Measurements from ENCODE around the gene MRPS25. TPM values are rescaled to one million over a fixed set of nuclear protein-coding genes. Genes with fewer than 3 reads are reported as not detected.

The MRPS25 gene
- total RNA-seq, 1 experiment from 2014 or later: 69.7 TPM

GRCh38 chr3:15079091-15079490 lies 14.0 kb upstream of the MRPS25 start (continued):
- no peak for TF ChIP-seq ZNF281 (CRISPR knock-in tag; IDR thresholded peaks at IDR 0.05)
- TF ChIP-seq ZNF121 (CRISPR knock-in tag; IDR thresholded peaks at IDR 0.05): no peak
- TF ChIP-seq, protein P1, sequence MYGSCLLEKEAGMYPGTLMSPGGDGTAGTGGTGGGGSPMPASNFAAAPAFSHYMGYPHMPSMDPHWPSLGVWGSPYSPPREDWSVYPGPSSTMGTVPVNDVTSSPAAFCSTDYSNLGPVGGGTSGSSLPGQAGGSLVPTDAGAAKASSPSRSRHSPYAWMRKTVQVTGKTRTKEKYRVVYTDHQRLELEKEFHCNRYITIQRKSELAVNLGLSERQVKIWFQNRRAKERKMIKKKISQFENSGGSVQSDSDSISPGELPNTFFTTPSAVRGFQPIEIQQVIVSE (CRISPR knock-in tag; IDR thresholded peaks at IDR 0.05; ENCODE audit: borderline replicate concordance): no peak

DNA sequence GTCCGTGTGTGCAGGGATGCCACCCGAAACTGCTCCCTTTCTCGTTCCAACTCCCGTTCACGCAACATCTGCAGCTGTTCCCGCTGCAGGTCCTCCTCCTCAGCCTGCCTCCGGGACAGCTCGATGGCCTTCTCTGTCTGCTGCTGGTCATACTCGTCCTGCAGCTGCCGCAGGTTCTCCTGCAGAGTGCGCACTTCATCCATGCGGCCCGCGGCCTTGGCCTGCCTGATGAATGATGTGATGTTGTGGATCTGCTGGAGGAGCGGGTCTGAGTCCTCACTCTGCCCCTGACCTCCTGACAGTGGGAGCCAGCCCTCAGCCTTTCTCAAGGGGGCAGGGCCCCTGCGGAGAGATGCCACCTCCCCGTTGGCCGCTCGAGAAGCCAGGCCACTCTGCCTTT lies 9.4 kb upstream of the MRPS25 start:
- ATAC-seq (no peak), DNase-seq (ENCODE audit: low spot score) (no peak)
- Mint-ChIP-seq H3K27ac (no peak overlapping the region), H3K9me3 (no peaks in the 10 kb centered on the region), H3K36me3 (peaks cover 47% of the 10 kb centered on the region), H3K4me1 (no peaks in the 10 kb centered on the region), H3K27me3 (ENCODE audit: low read depth) (no peaks in the 10 kb centered on the region), H3K4me3 (no peak overlapping the region)
- CTCF ChIA-PET: no interaction called here
- POLR2A ChIA-PET: no interaction called here
- TF ChIP-seq, protein P2, sequence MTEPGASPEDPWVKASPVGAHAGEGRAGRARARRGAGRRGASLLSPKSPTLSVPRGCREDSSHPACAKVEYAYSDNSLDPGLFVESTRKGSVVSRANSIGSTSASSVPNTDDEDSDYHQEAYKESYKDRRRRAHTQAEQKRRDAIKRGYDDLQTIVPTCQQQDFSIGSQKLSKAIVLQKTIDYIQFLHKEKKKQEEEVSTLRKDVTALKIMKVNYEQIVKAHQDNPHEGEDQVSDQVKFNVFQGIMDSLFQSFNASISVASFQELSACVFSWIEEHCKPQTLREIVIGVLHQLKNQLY (CRISPR knock-in tag; IDR thresholded peaks at IDR 0.05): no peak
- TF ChIP-seq, protein P3, sequence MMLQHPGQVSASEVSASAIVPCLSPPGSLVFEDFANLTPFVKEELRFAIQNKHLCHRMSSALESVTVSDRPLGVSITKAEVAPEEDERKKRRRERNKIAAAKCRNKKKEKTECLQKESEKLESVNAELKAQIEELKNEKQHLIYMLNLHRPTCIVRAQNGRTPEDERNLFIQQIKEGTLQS (CRISPR knock-in tag; conservative IDR thresholded peaks at IDR 0.05): no peak
- TF ChIP-seq ZNF425 (CRISPR knock-in tag; conservative IDR thresholded peaks at IDR 0.05) (no peak), NFYB (CRISPR knock-in tag; conservative IDR thresholded peaks at IDR 0.05; ENCODE audit: low read depth) (no peak), ZNF317 (CRISPR knock-in tag; IDR thresholded peaks at IDR 0.05; ENCODE audit: borderline replicate concordance, low read depth) (no peak), ZNF416 (CRISPR knock-in tag; IDR thresholded peaks at IDR 0.05) (no peak), JAZF1 (CRISPR knock-in tag; IDR thresholded peaks at IDR 0.05) (no peak), CTCF (IDR thresholded peaks at IDR 0.05) (no peak), CBFB (CRISPR knock-in tag; IDR thresholded peaks at IDR 0.05; ENCODE audit: low read depth) (no peak), SMAD4 (CRISPR knock-in tag; IDR thresholded peaks at IDR 0.05) (no peak), ZNF671 (CRISPR knock-in tag; IDR thresholded peaks at IDR 0.05) (no peak)
- TF ChIP-seq, protein P4, sequence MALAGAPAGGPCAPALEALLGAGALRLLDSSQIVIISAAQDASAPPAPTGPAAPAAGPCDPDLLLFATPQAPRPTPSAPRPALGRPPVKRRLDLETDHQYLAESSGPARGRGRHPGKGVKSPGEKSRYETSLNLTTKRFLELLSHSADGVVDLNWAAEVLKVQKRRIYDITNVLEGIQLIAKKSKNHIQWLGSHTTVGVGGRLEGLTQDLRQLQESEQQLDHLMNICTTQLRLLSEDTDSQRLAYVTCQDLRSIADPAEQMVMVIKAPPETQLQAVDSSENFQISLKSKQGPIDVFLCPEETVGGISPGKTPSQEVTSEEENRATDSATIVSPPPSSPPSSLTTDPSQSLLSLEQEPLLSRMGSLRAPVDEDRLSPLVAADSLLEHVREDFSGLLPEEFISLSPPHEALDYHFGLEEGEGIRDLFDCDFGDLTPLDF (CRISPR knock-in tag; IDR thresholded peaks at IDR 0.05): no peak
- TF ChIP-seq, protein P5, sequence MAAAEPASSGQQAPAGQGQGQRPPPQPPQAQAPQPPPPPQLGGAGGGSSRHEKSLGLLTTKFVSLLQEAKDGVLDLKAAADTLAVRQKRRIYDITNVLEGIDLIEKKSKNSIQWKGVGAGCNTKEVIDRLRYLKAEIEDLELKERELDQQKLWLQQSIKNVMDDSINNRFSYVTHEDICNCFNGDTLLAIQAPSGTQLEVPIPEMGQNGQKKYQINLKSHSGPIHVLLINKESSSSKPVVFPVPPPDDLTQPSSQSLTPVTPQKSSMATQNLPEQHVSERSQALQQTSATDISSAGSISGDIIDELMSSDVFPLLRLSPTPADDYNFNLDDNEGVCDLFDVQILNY (CRISPR knock-in tag; IDR thresholded peaks at IDR 0.05): no peak
